Measurements from ENCODE around the gene GPR6. TPM values are rescaled to one million over a fixed set of nuclear protein-coding genes. Genes with fewer than 3 reads are reported as not detected.

The GPR6 gene
- total and polyA plus RNA-seq, 7 experiments from 2014 or later = not detected

- no peaks in the 10 kb centered on the region for H3K36me3 Mint-ChIP-seq
Measured at GRCh38 chr6:109991201-109992101, 13.3 kb downstream of the GPR6 start.

GRCh38 chr6:109998159-109998785 lies 20.2 kb downstream of the GPR6 start:
- Mint-ChIP-seq H3K9me3 (peaks cover 0 to 7% (median 0%) of the 10 kb centered on the region in 11 donors), H3K4me3 (no peak overlapping the region), H3K27ac (no peak overlapping the region), H3K4me1 (peaks cover 0 to 3% (median 0%) of the 10 kb centered on the region in 7 donors), H3K36me3 (no peaks in the 10 kb centered on the region), H3K27me3 (peaks cover 12 to 40% (median 31%) of the 10 kb centered on the region in 5 donors)
- Histone ChIP-seq H3K4me3 (ENCODE audit: low read length) (no peak overlapping the region), H3K36me3 (ENCODE audit: control insufficient read depth in 2 of 3, insufficient read depth in 3 of 3, low read length in 3 of 3) (no peaks in the 10 kb centered on the region), H3K27me3 (ENCODE audit: control insufficient read depth in 2 of 2, insufficient read depth in 2 of 2, low read length in 2 of 2) (peaks cover 0 to 7% of the 10 kb centered on the region in 2 donors), H3K4me1 (ENCODE audit: control insufficient read depth in 2 of 2, insufficient read depth in 2 of 2, low read length in 2 of 2) (no peaks in the 10 kb centered on the region), H3K27ac (ENCODE audit: low read depth, low read length) (no peak overlapping the region), H3K9me3 (ENCODE audit: control insufficient read depth in 2 of 3, low read length in 3 of 3) (no peaks in the 10 kb centered on the region)
- CTCF ChIA-PET = no interaction called here
- POLR2A ChIA-PET = no interaction called here
- intact Hi-C loops (cut with micrococcal nuclease) = no loop called here
- ATAC-seq (no peak), DNase-seq (no peak)

More at GRCh38 chr6:109991201-109992101, 13.3 kb downstream of the GPR6 start:
- no peaks in the 10 kb centered on the region for H3K9me3 ChIP-seq (ENCODE audit: control insufficient read depth in 2 of 3, low read length in 3 of 3)
- POLR2A ChIA-PET = no interaction called here
- H3K4me3 ChIP-seq (ENCODE audit: low read length) = no peak overlapping the region
- CTCF ChIA-PET = no interaction called here
- intact Hi-C loops (cut with micrococcal nuclease) = no loop called here
- Mint-ChIP-seq H3K27ac (no peak overlapping the region), H3K9me3 (peaks cover 0 to 5% (median 2%) of the 10 kb centered on the region in 11 donors), H3K27me3 (peaks cover 0 to 25% (median 17%) of the 10 kb centered on the region in 5 donors), H3K4me3 (no peak overlapping the region), H3K4me1 (no peaks in the 10 kb centered on the region)
- no peak for DNase-seq
- H3K27ac ChIP-seq (ENCODE audit: low read depth, low read length) = no peak overlapping the region
- H3K27me3 ChIP-seq (ENCODE audit: control insufficient read depth in 2 of 2, insufficient read depth in 2 of 2, low read length in 2 of 2) = no peaks in the 10 kb centered on the region
- ATAC-seq = no peak
- H3K4me1 ChIP-seq (ENCODE audit: control insufficient read depth in 2 of 2, insufficient read depth in 2 of 2, low read length in 2 of 2) = no peaks in the 10 kb centered on the region
- H3K36me3 ChIP-seq (ENCODE audit: control insufficient read depth in 2 of 3, insufficient read depth in 3 of 3, low read length in 3 of 3) = no peaks in the 10 kb centered on the region

- peaks cover 15 to 48% (median 39%) of the 10 kb centered on the region in 5 donors for H3K27me3 Mint-ChIP-seq
- intact Hi-C loops (cut with micrococcal nuclease) = no loop called here
- H3K4me3 Mint-ChIP-seq = no peak overlapping the region
- H3K36me3 Mint-ChIP-seq = no peaks in the 10 kb centered on the region
- ATAC-seq (no peak), DNase-seq (no peak)
- peaks cover 0 to 3% (median 0%) of the 10 kb centered on the region in 7 donors for H3K4me1 Mint-ChIP-seq
- no peak overlapping the region for H3K4me3 ChIP-seq (ENCODE audit: low read length)
- peaks cover 0 to 7% (median 0%) of the 10 kb centered on the region in 11 donors for H3K9me3 Mint-ChIP-seq
- H3K27me3 ChIP-seq (ENCODE audit: control insufficient read depth in 2 of 2, insufficient read depth in 2 of 2, low read length in 2 of 2) = peaks cover 0 to 8% of the 10 kb centered on the region in 2 donors
- no peak overlapping the region for H3K27ac Mint-ChIP-seq
- POLR2A ChIA-PET = no interaction called here
- CTCF ChIA-PET = no interaction called here
- no peaks in the 10 kb centered on the region for H3K9me3 ChIP-seq (ENCODE audit: control insufficient read depth in 2 of 3, low read length in 3 of 3)
- no peaks in the 10 kb centered on the region for H3K4me1 ChIP-seq (ENCODE audit: control insufficient read depth in 2 of 2, insufficient read depth in 2 of 2, low read length in 2 of 2)
- H3K36me3 ChIP-seq (ENCODE audit: control insufficient read depth in 2 of 3, insufficient read depth in 3 of 3, low read length in 3 of 3) = no peaks in the 10 kb centered on the region
- H3K27ac ChIP-seq (ENCODE audit: low read depth, low read length) = no peak overlapping the region
Measured at GRCh38 chr6:109999740-110000139, 21.6 kb downstream of the GPR6 start.

- H3K27ac Mint-ChIP-seq = no peak overlapping the region
- intact Hi-C loops (cut with micrococcal nuclease) = no loop called here
- Histone ChIP-seq H3K36me3 (ENCODE audit: control insufficient read depth in 2 of 3, insufficient read depth in 3 of 3, low read length in 3 of 3) (no peaks in the 10 kb centered on the region), H3K9me3 (ENCODE audit: control insufficient read depth in 2 of 3, low read length in 3 of 3) (no peaks in the 10 kb centered on the region), H3K4me3 (ENCODE audit: low read length) (no peak overlapping the region), H3K27ac (ENCODE audit: low read depth, low read length) (no peak overlapping the region), H3K4me1 (ENCODE audit: control insufficient read depth in 2 of 2, insufficient read depth in 2 of 2, low read length in 2 of 2) (no peaks in the 10 kb centered on the region), H3K27me3 (ENCODE audit: control insufficient read depth in 2 of 2, insufficient read depth in 2 of 2, low read length in 2 of 2) (peaks cover 0 to 8% of the 10 kb centered on the region in 2 donors)
- peaks cover 0 to 7% (median 0%) of the 10 kb centered on the region in 11 donors for H3K9me3 Mint-ChIP-seq
- no peaks in the 10 kb centered on the region for H3K36me3 Mint-ChIP-seq
- peaks cover 23 to 51% (median 39%) of the 10 kb centered on the region in 5 donors for H3K27me3 Mint-ChIP-seq
- no peak overlapping the region for H3K4me3 Mint-ChIP-seq
- DNase-seq (no peak), ATAC-seq (no peak)
- POLR2A ChIA-PET = no interaction called here
- peaks cover 0 to 3% (median 0%) of the 10 kb centered on the region in 7 donors for H3K4me1 Mint-ChIP-seq
- CTCF ChIA-PET = no interaction called here
Measured at GRCh38 chr6:110002676-110003075, 24.6 kb downstream of the GPR6 start.

GRCh38 chr6:110013386-110013785 lies 35.3 kb downstream of the GPR6 start:
- Mint-ChIP-seq H3K4me3 (no peak overlapping the region), H3K27me3 (peaks cover 0 to 15% (median 4%) of the 10 kb centered on the region in 5 donors), H3K4me1 (peaks cover 0 to 6% (median 5%) of the 10 kb centered on the region in 7 donors), H3K27ac (peak overlapping the region in 1 of 9 donors; percentile 2), H3K36me3 (no peaks in the 10 kb centered on the region), H3K9me3 (peaks cover 0 to 8% (median 0%) of the 10 kb centered on the region in 11 donors)
- CTCF ChIA-PET = no interaction called here
- no peak for DNase-seq
- POLR2A ChIA-PET = no interaction called here
- Histone ChIP-seq H3K9me3 (ENCODE audit: control insufficient read depth in 2 of 3, low read length in 3 of 3) (no peaks in the 10 kb centered on the region), H3K4me1 (ENCODE audit: control insufficient read depth in 2 of 2, insufficient read depth in 2 of 2, low read length in 2 of 2) (no peaks in the 10 kb centered on the region), H3K27me3 (ENCODE audit: control insufficient read depth in 2 of 2, insufficient read depth in 2 of 2, low read length in 2 of 2) (no peaks in the 10 kb centered on the region), H3K4me3 (ENCODE audit: low read length) (no peak overlapping the region), H3K27ac (ENCODE audit: low read depth, low read length) (no peak overlapping the region), H3K36me3 (ENCODE audit: control insufficient read depth in 2 of 3, insufficient read depth in 3 of 3, low read length in 3 of 3) (no peaks in the 10 kb centered on the region)
- intact Hi-C loops (cut with micrococcal nuclease) = no loop called here
- ATAC-seq = no peak

GRCh38 chr6:110015206-110015605 lies 37.1 kb downstream of the GPR6 start:
- H3K4me3 ChIP-seq (ENCODE audit: low read length) = no peak overlapping the region
- H3K4me3 Mint-ChIP-seq = no peak overlapping the region
- H3K4me1 ChIP-seq (ENCODE audit: control insufficient read depth in 2 of 2, insufficient read depth in 2 of 2, low read length in 2 of 2) = no peaks in the 10 kb centered on the region
- no peaks in the 10 kb centered on the region for H3K36me3 Mint-ChIP-seq
- no peaks in the 10 kb centered on the region for H3K9me3 ChIP-seq (ENCODE audit: control insufficient read depth in 2 of 3, low read length in 3 of 3)
- H3K27ac ChIP-seq (ENCODE audit: low read depth, low read length) = no peak overlapping the region
- ChIA-PET CTCF (no interaction called here), POLR2A (no interaction called here)
- peaks cover 0 to 8% (median 0%) of the 10 kb centered on the region in 11 donors for H3K9me3 Mint-ChIP-seq
- peaks cover 0 to 15% (median 4%) of the 10 kb centered on the region in 5 donors for H3K27me3 Mint-ChIP-seq
- intact Hi-C loops (cut with micrococcal nuclease) = no loop called here
- no peaks in the 10 kb centered on the region for H3K27me3 ChIP-seq (ENCODE audit: control insufficient read depth in 2 of 2, insufficient read depth in 2 of 2, low read length in 2 of 2)
- ATAC-seq (no peak), DNase-seq (no peak)
- peak overlapping the region in 1 of 9 donors; percentile 2 for H3K27ac Mint-ChIP-seq
- H3K4me1 Mint-ChIP-seq = peaks cover 0 to 13% (median 9%) of the 10 kb centered on the region in 7 donors
- H3K36me3 ChIP-seq (ENCODE audit: control insufficient read depth in 2 of 3, insufficient read depth in 3 of 3, low read length in 3 of 3) = no peaks in the 10 kb centered on the region

All from naive thymus-derived CD4-positive, alpha-beta T cell (primary cell).